A549 (cell line): ENCODE data around the gene CD68. TPM values are rescaled to one million over a fixed set of nuclear protein-coding genes. Genes with fewer than 3 reads are reported as not detected.

Experiments
- ATAC-seq, 2 experiments: fragments of 200-7000 bp in 1 of 2; fragments of >200 bp in 1 of 2; cut with Nextera tagmentation in 1 of 2; cut with Tn5 transposase in 1 of 2; 3 replicates each; pipeline versions ENCODE4 v1.8.0 to v1.9.1; 2018 to 2020; ENCODE audit warnings: mild to moderate bottlenecking in 1 of 2, moderate library complexity in 1 of 2
- CTCF ChIA-PET: fragments of 300-600 bp; sonication (Branson Sonifier 250); formaldehyde crosslinking; extraction: SDS; loops from one replicate; lab custom pipeline; 2021; ENCODE audit warnings: antibody characterized with exemption, inconsistent platforms; lab: Yijun Ruan, JAX
- POLR2A ChIA-PET: fragments of 350-600 bp; formaldehyde crosslinking; extraction: SDS; loops from one replicate; lab custom pipeline; 2021; ENCODE audit warnings: antibody characterized with exemption, inconsistent platforms; lab: Yijun Ruan, JAX
- DNase-seq, 2 experiments: peaks; one replicate each; pipeline versions ENCODE4 v3.0.0 to v3.0.0-alpha.2; 2011 to 2016; ENCODE audit warnings: low read depth in 1 of 2, low spot score in 1 of 2
- FAIRE-seq: peaks from 2 replicates; lab custom pipeline; 2011; peaks lifted over from hg19 to GRCh38; lab: Jason Lieb, UNC
- H3K27ac ChIP-seq, 2 experiments: fragments of >200 bp; sonication (Bioruptor Twin); formaldehyde crosslinking; 3 replicates each; pipeline ENCODE4 v1.5.1; 2016 to 2017
- H3K4me1 ChIP-seq: fragments of >200 bp; sonication (Bioruptor Twin); formaldehyde crosslinking; 3 replicates; pipeline ENCODE4 v1.6.1; 2016
- H3K4me2 ChIP-seq: fragments of >200 bp; sonication (Bioruptor Twin); formaldehyde crosslinking; 3 replicates; pipeline ENCODE4 v1.6.1; 2016
- H3K4me3 ChIP-seq: fragments of >200 bp; sonication (Bioruptor Twin); formaldehyde crosslinking; 3 replicates; pipeline ENCODE4 v1.5.1; 2016
- H3K9me3 ChIP-seq: fragments of >200 bp; sonication (Bioruptor Twin); formaldehyde crosslinking; 3 replicates; pipeline ENCODE4 v1.6.1; 2016
- BHLHE40 ChIP-seq: IDR thresholded peaks from 2 replicates; pipeline ENCODE4 v1.6.1; 2012; ENCODE audit warnings: low read depth, low read length, inconsistent platforms
- CHD4 ChIP-seq: fragments of 200-600 bp; sonication (generic); IDR thresholded peaks from 2 replicates; pipeline ENCODE4 v1.6.1; 2016; ENCODE audit warnings: antibody characterized with exemption, mild to moderate bottlenecking, borderline replicate concordance
- EP300 ChIP-seq, 2 experiments: fragments of >200 bp; sonication (Bioruptor Twin); formaldehyde crosslinking; IDR thresholded peaks; 2 replicates in 1 of 2; 3 replicates in 1 of 2; pipeline ENCODE4 v1.6.1; 2016 to 2017
- FOSB ChIP-seq: fragments of 250-450 bp; sonication (Bioruptor Pico); IDR thresholded peaks from 2 replicates; pipeline ENCODE4 v1.5.0; 2020; ENCODE audit warnings: mild to moderate bottlenecking, moderate library complexity
- FOXS1 ChIP-seq: fragments of 250-450 bp; sonication (Bioruptor Pico); IDR thresholded peaks from 2 replicates; pipeline ENCODE4 v1.5.0; 2020; ENCODE audit warnings: mild to moderate bottlenecking, moderate library complexity
- GATA3 ChIP-seq: IDR thresholded peaks from 2 replicates; pipeline ENCODE4 v1.6.1; 2012; ENCODE audit warnings: borderline replicate concordance
- HOXA7 ChIP-seq: fragments of 250-450 bp; sonication (Bioruptor Pico); IDR thresholded peaks from 2 replicates; pipeline ENCODE4 v1.5.0; 2020; ENCODE audit warnings: mild to moderate bottlenecking, moderate library complexity
- HOXB13 ChIP-seq: fragments of 250-450 bp; sonication (Bioruptor Pico); IDR thresholded peaks from 2 replicates; pipeline ENCODE4 v1.5.0; 2020; ENCODE audit warnings: low read depth, mild to moderate bottlenecking, moderate library complexity
- HOXB5 ChIP-seq: fragments of 250-450 bp; sonication (Bioruptor Pico); IDR thresholded peaks from 2 replicates; pipeline ENCODE4 v1.5.0; 2020; ENCODE audit warnings: mild to moderate bottlenecking, moderate library complexity
- JUNB ChIP-seq: fragments of >200 bp; sonication (Bioruptor Twin); formaldehyde crosslinking; IDR thresholded peaks from 2 replicates; pipeline ENCODE4 v1.6.1; 2016
- MAFK ChIP-seq: fragments of 450-650 bp; IDR thresholded peaks from 2 replicates; pipeline ENCODE4 v1.6.1; 2014; ENCODE audit not compliant: partially characterized antibody
- MAZ ChIP-seq: fragments of 150-350 bp; IDR thresholded peaks from 2 replicates; pipeline ENCODE4 v1.6.1; 2014; ENCODE audit warnings: antibody characterized with exemption, low read depth, low read length, borderline replicate concordance
- NPAS2 ChIP-seq: fragments of 250-450 bp; sonication (Bioruptor Pico); IDR thresholded peaks from 2 replicates; pipeline ENCODE4 v1.8.0; 2022; ENCODE audit warnings: mild to moderate bottlenecking, moderate library complexity, borderline replicate concordance
- NR3C1 ChIP-seq: fragments of >200 bp; sonication (Bioruptor Twin); formaldehyde crosslinking; IDR thresholded peaks from 3 replicates; pipeline ENCODE4 v1.6.1; 2017
- POLR2A ChIP-seq: IDR thresholded peaks from 2 replicates; pipeline ENCODE4 v1.6.1; 2012; ENCODE audit warnings: mild to moderate bottlenecking, low read length
- RAD21 ChIP-seq, 2 experiments: fragments of >200 bp in 1 of 2; sonication (Bioruptor Twin) in 1 of 2; formaldehyde crosslinking in 1 of 2; IDR thresholded peaks in 1 of 2; conservative IDR thresholded peaks in 1 of 2; 2 replicates in 1 of 2; 3 replicates in 1 of 2; pipeline ENCODE4 v1.6.1; 2012 to 2018; ENCODE audit warnings: inconsistent platforms in 1 of 2
- RCOR1 ChIP-seq: fragments of 150-350 bp; IDR thresholded peaks from 2 replicates; pipeline ENCODE4 v1.6.1; 2014; ENCODE audit warnings: antibody characterized with exemption, low read length, low read depth
- RNF2 ChIP-seq: fragments of 200-600 bp; sonication (generic); IDR thresholded peaks from 2 replicates; pipeline ENCODE4 v1.6.1; 2016; ENCODE audit warnings: low read depth, mild to moderate bottlenecking, antibody characterized with exemption, moderate library complexity, borderline replicate concordance
- TFCP2L1 ChIP-seq: fragments of 250-450 bp; sonication (Bioruptor Pico); IDR thresholded peaks from 2 replicates; pipeline ENCODE4 v1.5.0; 2021; ENCODE audit warnings: mild to moderate bottlenecking
- TP53 ChIP-seq: fragments of 250-450 bp; sonication (Bioruptor Pico); IDR thresholded peaks from 2 replicates; pipeline ENCODE4 v1.5.0; 2021; ENCODE audit warnings: mild to moderate bottlenecking, moderate library complexity
- ZFP36 ChIP-seq: fragments of 450-650 bp; IDR thresholded peaks from 2 replicates; pipeline ENCODE4 v1.6.1; 2014; ENCODE audit warnings: borderline replicate concordance; ENCODE audit not compliant: partially characterized antibody
- ZNF302 ChIP-seq: fragments of 250-450 bp; sonication (Bioruptor Pico); IDR thresholded peaks from 2 replicates; pipeline ENCODE4 v1.9.0; 2021; ENCODE audit warnings: inconsistent platforms, mild to moderate bottlenecking, moderate library complexity
- WGBS: methylation state at CpG from one replicate; pipeline ENCODE4 v1.1.6; 2017; ENCODE audit errors: missing lambda C conversion rate; 5-methylcytosine and 5-hydroxymethylcytosine counted together
- polyA plus RNA-seq, 4 experiments: library from polyadenylated mRNA; depleted of rRNA in 3 of 4; stranded (reverse); fragments of >200 nt; fragmentation: RNase III in 1 of 4; extraction: RNeasy Plus Mini Kit Qiagen cat#74134 plus additional on column Dnase treatment in 1 of 4; gene quantifications; 2 replicates in 3 of 4; 3 replicates in 1 of 4; pipeline ENCODE4 v1.2.3, GENCODE V29; 2011 to 2017
- TF ChIP-seq, protein P1 (sequence below): fragments of 150-350 bp; IDR thresholded peaks from 2 replicates; pipeline ENCODE4 v1.6.1; 2014; ENCODE audit warnings: low read depth, mild to moderate bottlenecking, low read length
- TF ChIP-seq, protein P2 (sequence below): IDR thresholded peaks from 2 replicates; pipeline ENCODE4 v1.6.1; 2012; ENCODE audit warnings: low read depth, borderline replicate concordance
- TF ChIP-seq, protein P3 (sequence below): fragments of 200-600 bp; sonication (generic); IDR thresholded peaks from 2 replicates; pipeline ENCODE4 v1.6.1; 2016; ENCODE audit warnings: antibody characterized with exemption, mild to moderate bottlenecking, moderate library complexity

Gene CD68
- polyA plus RNA-seq, 2 of the 4 experiments (the other 2 are of a cell fraction), result 9.8 to 17.7 TPM

DNA sequence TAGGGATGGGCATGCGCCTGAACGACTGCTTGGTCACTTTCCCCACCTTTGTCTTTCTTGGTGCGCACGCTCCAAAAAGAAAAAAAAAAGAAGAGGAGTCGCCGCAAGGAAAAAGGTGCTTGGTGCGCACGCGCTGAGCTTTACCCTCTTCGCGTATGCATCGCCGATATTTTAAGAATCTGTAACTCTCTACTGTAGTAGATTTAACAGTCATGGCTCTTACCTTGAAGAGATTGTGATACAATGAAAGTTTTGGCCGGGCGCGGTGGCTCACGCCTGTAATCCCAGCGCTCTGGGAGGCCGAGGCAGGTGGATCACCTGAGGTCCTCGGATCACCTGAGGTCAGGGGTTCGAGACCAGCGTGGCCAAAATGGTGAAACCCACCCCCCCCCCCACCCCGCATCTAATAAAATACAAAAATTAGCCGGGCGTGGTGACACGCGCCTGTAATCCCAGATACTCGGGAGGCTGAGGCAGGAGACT is 35.9 kb downstream of the CD68 start:
- TF ChIP-seq RAD21 (conservative IDR thresholded peaks at IDR 0.05 in 1 of 2, IDR thresholded peaks at IDR 0.05 in 1 of 2), result no peak
- TF ChIP-seq FOSB (CRISPR knock-in tag), result no peak
- TF ChIP-seq, protein P1, sequence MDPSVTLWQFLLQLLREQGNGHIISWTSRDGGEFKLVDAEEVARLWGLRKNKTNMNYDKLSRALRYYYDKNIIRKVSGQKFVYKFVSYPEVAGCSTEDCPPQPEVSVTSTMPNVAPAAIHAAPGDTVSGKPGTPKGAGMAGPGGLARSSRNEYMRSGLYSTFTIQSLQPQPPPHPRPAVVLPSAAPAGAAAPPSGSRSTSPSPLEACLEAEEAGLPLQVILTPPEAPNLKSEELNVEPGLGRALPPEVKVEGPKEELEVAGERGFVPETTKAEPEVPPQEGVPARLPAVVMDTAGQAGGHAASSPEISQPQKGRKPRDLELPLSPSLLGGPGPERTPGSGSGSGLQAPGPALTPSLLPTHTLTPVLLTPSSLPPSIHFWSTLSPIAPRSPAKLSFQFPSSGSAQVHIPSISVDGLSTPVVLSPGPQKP, result no peak
- TF ChIP-seq FOXS1 (CRISPR knock-in tag), result no peak
- TF ChIP-seq NPAS2 (CRISPR knock-in tag), result no peak
- no peak for TF ChIP-seq GATA3
- TF ChIP-seq BHLHE40, result 0 out of 2 replicates have a peak, but pooled peaks have one; percentile 5
- no peak for TF ChIP-seq ZFP36
- no peak for TF ChIP-seq RNF2
- peak; percentile 52; the same call in 1 of the 2 replicates for TF ChIP-seq CHD4
- TF ChIP-seq HOXA7, result no peak
- no peak for TF ChIP-seq RCOR1
- TF ChIP-seq POLR2A, result peak; percentile 34; the same call in 1 of the 2 replicates
- TF ChIP-seq JUNB, result no peak
- no peak for TF ChIP-seq EP300 (IDR thresholded peaks at IDR 0.05)
- TF ChIP-seq MAFK, result peak; percentile 33
- TF ChIP-seq HOXB13 (CRISPR knock-in tag), result no peak
- TF ChIP-seq TP53, result no peak
- no peak for TF ChIP-seq HOXB5
- no peak for TF ChIP-seq NR3C1
- TF ChIP-seq, protein P2, sequence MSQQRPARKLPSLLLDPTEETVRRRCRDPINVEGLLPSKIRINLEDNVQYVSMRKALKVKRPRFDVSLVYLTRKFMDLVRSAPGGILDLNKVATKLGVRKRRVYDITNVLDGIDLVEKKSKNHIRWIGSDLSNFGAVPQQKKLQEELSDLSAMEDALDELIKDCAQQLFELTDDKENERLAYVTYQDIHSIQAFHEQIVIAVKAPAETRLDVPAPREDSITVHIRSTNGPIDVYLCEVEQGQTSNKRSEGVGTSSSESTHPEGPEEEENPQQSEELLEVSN, result 0 out of 2 replicates have a peak, but pooled peaks have one; percentile 26
- TF ChIP-seq ZNF302 (CRISPR knock-in tag), result no peak
- TF ChIP-seq, protein P3, sequence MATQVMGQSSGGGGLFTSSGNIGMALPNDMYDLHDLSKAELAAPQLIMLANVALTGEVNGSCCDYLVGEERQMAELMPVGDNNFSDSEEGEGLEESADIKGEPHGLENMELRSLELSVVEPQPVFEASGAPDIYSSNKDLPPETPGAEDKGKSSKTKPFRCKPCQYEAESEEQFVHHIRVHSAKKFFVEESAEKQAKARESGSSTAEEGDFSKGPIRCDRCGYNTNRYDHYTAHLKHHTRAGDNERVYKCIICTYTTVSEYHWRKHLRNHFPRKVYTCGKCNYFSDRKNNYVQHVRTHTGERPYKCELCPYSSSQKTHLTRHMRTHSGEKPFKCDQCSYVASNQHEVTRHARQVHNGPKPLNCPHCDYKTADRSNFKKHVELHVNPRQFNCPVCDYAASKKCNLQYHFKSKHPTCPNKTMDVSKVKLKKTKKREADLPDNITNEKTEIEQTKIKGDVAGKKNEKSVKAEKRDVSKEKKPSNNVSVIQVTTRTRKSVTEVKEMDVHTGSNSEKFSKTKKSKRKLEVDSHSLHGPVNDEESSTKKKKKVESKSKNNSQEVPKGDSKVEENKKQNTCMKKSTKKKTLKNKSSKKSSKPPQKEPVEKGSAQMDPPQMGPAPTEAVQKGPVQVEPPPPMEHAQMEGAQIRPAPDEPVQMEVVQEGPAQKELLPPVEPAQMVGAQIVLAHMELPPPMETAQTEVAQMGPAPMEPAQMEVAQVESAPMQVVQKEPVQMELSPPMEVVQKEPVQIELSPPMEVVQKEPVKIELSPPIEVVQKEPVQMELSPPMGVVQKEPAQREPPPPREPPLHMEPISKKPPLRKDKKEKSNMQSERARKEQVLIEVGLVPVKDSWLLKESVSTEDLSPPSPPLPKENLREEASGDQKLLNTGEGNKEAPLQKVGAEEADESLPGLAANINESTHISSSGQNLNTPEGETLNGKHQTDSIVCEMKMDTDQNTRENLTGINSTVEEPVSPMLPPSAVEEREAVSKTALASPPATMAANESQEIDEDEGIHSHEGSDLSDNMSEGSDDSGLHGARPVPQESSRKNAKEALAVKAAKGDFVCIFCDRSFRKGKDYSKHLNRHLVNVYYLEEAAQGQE, result no peak
- 0 out of 2 replicates have a peak, but pooled peaks have one; percentile 1 for TF ChIP-seq MAZ
- no peak for TF ChIP-seq TFCP2L1 (CRISPR knock-in tag)
- no peaks in the 10 kb centered on the region for H3K9me3 ChIP-seq
- ChIA-PET POLR2A (interaction anchor here (0.6 to 6.1 kb wide), 11 partner anchors 11 to 230 kb away, joined by 3 to 58 read pairs (median 5); partner anchors contain the start of genes ATP1B2, CD68, MPDU1 and SAT2), CTCF (interaction anchor here (0.6 to 14.2 kb wide), 25 partner anchors 11 to 329 kb away, joined by 3 to 130 read pairs (median 5); partner anchors contain the start of genes ATP1B2, DNAH2, SAT2 and SHBG)
- 2% methylated on average over 28 of the region's 28 CpGs for WGBS
- peaks cover 28% of the 10 kb centered on the region for H3K4me1 ChIP-seq
- H3K4me3 ChIP-seq, result peak overlapping the region; percentile 43
- H3K27ac ChIP-seq, result peak overlapping the region; percentile 74 to 89
- ATAC-seq (no peak), DNase-seq (no peak), FAIRE-seq (no peak)
- H3K4me2 ChIP-seq, result peak overlapping the region; percentile 61
